Activated naive CD4-positive, alpha-beta T cell treated with anti-CD3 and anti-CD28 coated beads, Interleukin-2, amount 50 U/mL, for 16 hours (primary cell): ENCODE results near the gene TENT5C.

Source experiments
- DNase-seq: peaks from one replicate; pipeline ENCODE4 v3.0.0-alpha.2; 2020

TENT5C gene

GRCh38 chr1:117574161-117574835 lies 31.6 kb upstream of the TENT5C start:
- no peak for DNase-seq

- no peak for DNase-seq
Measured at GRCh38 chr1:117575586-117576225, 30.1 kb upstream of the TENT5C start.

GRCh38 chr1:117576236-117576635 lies 29.6 kb upstream of the TENT5C start:
- no peak for DNase-seq

GRCh38 chr1:117577191-117577885 lies 28.5 kb upstream of the TENT5C start:
- no peak for DNase-seq

- no peak for DNase-seq
Measured at GRCh38 chr1:117578466-117578865, 27.4 kb upstream of the TENT5C start.

- DNase-seq: no peak
Measured at GRCh38 chr1:117579221-117579906, 26.5 kb upstream of the TENT5C start.

GRCh38 chr1:117580436-117580835 lies 25.4 kb upstream of the TENT5C start:
- DNase-seq: no peak

- DNase-seq: no peak
Measured at GRCh38 chr1:117580882-117581281, 25.0 kb upstream of the TENT5C start.

GRCh38 chr1:117581391-117581943 lies 24.4 kb upstream of the TENT5C start:
- no peak for DNase-seq

- DNase-seq: no peak
Measured at GRCh38 chr1:117582451-117582850, 23.4 kb upstream of the TENT5C start.

- DNase-seq: no peak
Measured at GRCh38 chr1:117583247-117583646, 22.6 kb upstream of the TENT5C start.

- DNase-seq: no peak
Measured at GRCh38 chr1:117584181-117584580, 21.7 kb upstream of the TENT5C start.

- no peak for DNase-seq
Measured at GRCh38 chr1:117585086-117585485, 20.8 kb upstream of the TENT5C start.

GRCh38 chr1:117586337-117586736 lies 19.5 kb upstream of the TENT5C start:
- no peak for DNase-seq

- DNase-seq: no peak
Measured at GRCh38 chr1:117586747-117587498, 18.9 kb upstream of the TENT5C start.

GRCh38 chr1:117587499-117588356 lies 18.1 kb upstream of the TENT5C start:
- no peak for DNase-seq

- DNase-seq: no peak
Measured at GRCh38 chr1:117589544-117589943, 16.3 kb upstream of the TENT5C start.

- DNase-seq: no peak
Measured at GRCh38 chr1:117590273-117590925, 15.4 kb upstream of the TENT5C start.

- DNase-seq: no peak
Measured at GRCh38 chr1:117591252-117591651, 14.6 kb upstream of the TENT5C start.

- no peak for DNase-seq
Measured at GRCh38 chr1:117592155-117592554, 13.7 kb upstream of the TENT5C start.
